ENCODE data around the gene BICD2.

BICD2 gene

DNA sequence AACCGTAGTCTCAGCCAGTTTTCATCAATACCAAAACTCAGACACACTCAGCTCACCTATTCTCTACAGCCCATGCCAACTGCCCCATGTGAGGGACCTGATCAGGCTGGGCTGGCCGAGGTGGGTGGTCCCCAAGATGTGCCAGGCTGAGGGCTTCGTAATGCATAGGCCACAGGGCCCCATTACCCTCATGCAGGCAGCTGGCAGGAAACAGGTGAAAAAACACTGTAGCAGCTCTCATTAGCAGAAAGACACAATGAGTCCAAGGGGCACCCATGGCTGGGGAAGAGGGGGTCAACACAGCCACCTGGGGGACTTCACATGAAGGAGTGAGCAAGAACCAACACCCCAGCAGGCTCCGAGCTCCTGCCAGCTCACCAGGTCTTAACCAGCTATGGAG is 102.9 kb downstream of the BICD2 start:
- Mint-ChIP-seq H3K4me1 (ENCODE audit: low read depth) (peaks cover 44% of the 10 kb centered on the region), H3K4me3 (no peak overlapping the region), H3K36me3 (ENCODE audit: low read depth) (peaks cover 66% of the 10 kb centered on the region), H3K27ac (no peak overlapping the region), H3K27me3 (no peaks in the 10 kb centered on the region), H3K9me3 (no peaks in the 10 kb centered on the region)
- intact Hi-C loops (cut with micrococcal nuclease), result no loop called here
